ENCODE results near the gene CYP21A2. TPM values are rescaled to one million over a fixed set of nuclear protein-coding genes. Genes with fewer than 3 reads are reported as not detected.

The CYP21A2 gene
- total RNA-seq, 1 donor from 2014 or later: not detected

DNA sequence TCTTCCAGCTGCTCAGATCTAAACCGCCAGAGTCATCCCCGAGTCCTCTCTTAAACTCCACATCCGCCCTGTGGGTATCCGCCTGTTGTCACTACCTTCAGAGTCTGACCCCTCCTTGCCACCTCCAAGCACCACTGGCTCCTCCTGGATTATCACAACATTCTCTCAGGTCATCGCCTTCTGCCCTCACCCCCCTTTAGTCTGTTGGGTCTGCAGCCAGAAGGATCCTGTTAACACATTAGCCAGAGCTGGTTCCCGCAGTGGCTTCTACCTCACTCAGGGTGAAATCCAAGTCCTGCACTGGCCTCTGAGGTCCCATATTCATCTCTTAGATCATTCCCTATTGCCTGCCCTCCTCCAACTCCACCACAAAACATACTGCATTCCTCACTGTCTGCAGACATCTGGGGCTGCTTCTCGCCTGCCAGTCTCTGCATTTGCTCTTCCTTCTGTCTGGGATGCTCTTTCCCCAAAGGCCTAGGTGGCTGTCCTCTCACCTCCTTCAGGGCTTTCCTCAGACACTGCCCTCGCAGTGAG is 36.8 kb downstream of the CYP21A2 start:
- peaks cover 29% of the 10 kb centered on the region for H3K27me3 ChIP-seq (ENCODE audit: control insufficient read depth, insufficient read depth, low read length)
- no peaks in the 10 kb centered on the region for H3K36me3 ChIP-seq (ENCODE audit: control insufficient read depth, insufficient read depth, low read length)
- no peak for DNase-seq (ENCODE audit: low read depth)
- H3K4me3 ChIP-seq (ENCODE audit: low read depth, low read length): no peak overlapping the region
- no peak for TF ChIP-seq CTCF (IDR thresholded peaks at IDR 0.05; ENCODE audit: insufficient read depth, low read length, poor library complexity, severe bottlenecking)

DNA sequence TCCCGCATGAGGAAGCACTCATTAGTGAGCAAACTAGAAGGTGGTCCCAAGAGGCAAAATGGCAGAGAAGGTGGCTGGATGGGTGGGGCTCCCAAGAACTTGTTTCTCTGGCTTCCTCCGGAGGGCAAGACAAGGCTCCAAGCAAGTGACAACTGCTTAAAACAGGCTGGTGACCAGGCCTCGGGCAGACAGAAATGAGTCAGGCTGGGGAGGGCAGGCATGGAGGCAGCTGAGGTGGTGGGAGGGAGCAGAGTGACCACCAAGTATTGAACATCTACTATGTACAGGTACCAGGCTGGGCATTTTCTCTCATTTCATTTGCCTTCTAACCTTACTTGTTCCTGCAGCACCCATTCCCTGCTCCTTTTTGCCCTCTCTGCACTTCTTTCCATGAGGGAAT is 37.6 kb downstream of the CYP21A2 start:
- no peak for DNase-seq (ENCODE audit: low read depth)
- Histone ChIP-seq H3K27me3 (ENCODE audit: control insufficient read depth, insufficient read depth, low read length) (peaks cover 32% of the 10 kb centered on the region), H3K36me3 (ENCODE audit: control insufficient read depth, insufficient read depth, low read length) (no peaks in the 10 kb centered on the region), H3K4me3 (ENCODE audit: low read depth, low read length) (no peak overlapping the region)
- no peak for TF ChIP-seq CTCF (IDR thresholded peaks at IDR 0.05; ENCODE audit: insufficient read depth, low read length, poor library complexity, severe bottlenecking)

DNA sequence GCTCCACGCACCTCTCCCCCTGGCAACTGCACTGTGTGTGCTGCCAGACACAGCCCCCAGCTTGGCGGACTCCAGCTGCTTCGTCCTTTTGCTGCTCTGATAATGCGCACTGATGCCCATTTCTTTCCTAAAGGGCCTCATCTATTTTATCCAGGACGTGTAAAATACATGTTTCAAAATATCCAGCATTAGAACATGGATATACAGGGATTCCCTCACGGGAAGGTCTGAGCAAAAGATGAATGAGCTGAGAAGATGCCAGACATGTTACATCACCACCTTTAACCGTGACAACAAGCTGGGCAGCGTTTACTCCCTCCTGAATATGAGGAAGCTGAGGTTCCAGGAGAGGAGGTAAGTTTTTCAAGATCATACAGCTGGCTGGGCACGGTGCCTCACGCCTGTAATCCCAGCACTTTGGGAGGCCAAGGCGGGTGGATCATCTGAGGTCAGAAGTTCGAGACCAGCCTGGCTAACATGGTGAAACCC is 38.1 kb downstream of the CYP21A2 start:
- peak; percentile 67 for DNase-seq (ENCODE audit: low read depth)
- no peak for TF ChIP-seq CTCF (IDR thresholded peaks at IDR 0.05; ENCODE audit: insufficient read depth, low read length, poor library complexity, severe bottlenecking)

GRCh38 chr6:32079566-32080290 is 41.5 kb downstream of the CYP21A2 start:
- no peaks in the 10 kb centered on the region for H3K36me3 ChIP-seq (ENCODE audit: control insufficient read depth, insufficient read depth, low read length)
- H3K4me3 ChIP-seq (ENCODE audit: low read depth, low read length): no peak overlapping the region
- peaks cover 60% of the 10 kb centered on the region for H3K27me3 ChIP-seq (ENCODE audit: control insufficient read depth, insufficient read depth, low read length)
- no peak for TF ChIP-seq CTCF (IDR thresholded peaks at IDR 0.05; ENCODE audit: insufficient read depth, low read length, poor library complexity, severe bottlenecking)
- DNase-seq (ENCODE audit: low read depth): no peak

More for the DNA sequence above, 38.1 kb downstream of the CYP21A2 start:
- Histone ChIP-seq H3K4me3 (ENCODE audit: low read depth, low read length) (no peak overlapping the region), H3K36me3 (ENCODE audit: control insufficient read depth, insufficient read depth, low read length) (no peaks in the 10 kb centered on the region), H3K27me3 (ENCODE audit: control insufficient read depth, insufficient read depth, low read length) (peaks cover 34% of the 10 kb centered on the region)

GRCh38 chr6:32081168-32081990 is 43.2 kb downstream of the CYP21A2 start:
- peaks cover 67% of the 10 kb centered on the region for H3K27me3 ChIP-seq (ENCODE audit: control insufficient read depth, insufficient read depth, low read length)
- DNase-seq (ENCODE audit: low read depth): no peak

More at GRCh38 chr6:32081168-32081990, 43.2 kb downstream of the CYP21A2 start:
- TF ChIP-seq CTCF (IDR thresholded peaks at IDR 0.05; ENCODE audit: insufficient read depth, low read length, poor library complexity, severe bottlenecking): no peak
- Histone ChIP-seq H3K36me3 (ENCODE audit: control insufficient read depth, insufficient read depth, low read length) (no peaks in the 10 kb centered on the region), H3K4me3 (ENCODE audit: low read depth, low read length) (no peak overlapping the region)
